GM18519 (cell line): ENCODE data around the gene SIRPD.
"Not testable (repeated sequence)": the region's sequence is repeated elsewhere in the genome, so short reads cannot be mapped to it uniquely, and the experiment has no call there.

Experiments used
- ATAC-seq: cut with Tn5 transposase; IDR thresholded peaks from one replicate; pipeline ENCODE4 v1.9.1; 2021; ENCODE audit warnings: mild to moderate bottlenecking, moderate library complexity; ENCODE audit not compliant: unreplicated experiment, low FRiP score

The SIRPD gene

GRCh38 chr20:1557605-1558004 lies at the start of gene SIRPD:
TSS of gene SIRPD (minus strand) at chr20:1557705. CDS start at chr20:1557653, 52 bp downstream.
- no peak for ATAC-seq

GRCh38 chr20:1600736-1601135 lies 43.2 kb upstream of the SIRPD start:
- no peak for ATAC-seq

GRCh38 chr20:1595333-1595732 lies 37.8 kb upstream of the SIRPD start:
- no peak for ATAC-seq

- no peak for ATAC-seq
These were observed 31.3 kb upstream of the SIRPD start for GRCh38 chr20:1588533-1589460.

GRCh38 chr20:1587781-1588532 lies 30.5 kb upstream of the SIRPD start:
- no peak for ATAC-seq

GRCh38 chr20:1579488-1579887 lies 22.0 kb upstream of the SIRPD start:
- no peak for ATAC-seq

GRCh38 chr20:1577906-1578305 lies 20.4 kb upstream of the SIRPD start:
- no peak for ATAC-seq

GRCh38 chr20:1577313-1577712 lies 19.8 kb upstream of the SIRPD start:
- not testable (repeated sequence) for ATAC-seq

GRCh38 chr20:1576641-1577040 lies 19.1 kb upstream of the SIRPD start:
- ATAC-seq = no peak

- not testable (repeated sequence) for ATAC-seq
These were observed 18.5 kb upstream of the SIRPD start for GRCh38 chr20:1576003-1576402.

- ATAC-seq = not testable (repeated sequence)
These were observed 14.1 kb upstream of the SIRPD start for GRCh38 chr20:1571583-1571982.

- no peak for ATAC-seq
These were observed 11.9 kb upstream of the SIRPD start for GRCh38 chr20:1569415-1569881.

GRCh38 chr20:1568163-1568490 lies 10.6 kb upstream of the SIRPD start:
- ATAC-seq = no peak

GRCh38 chr20:1567392-1568162 lies 10.1 kb upstream of the SIRPD start:
- ATAC-seq = no peak

- no peak for ATAC-seq
These were observed 9.2 kb upstream of the SIRPD start for GRCh38 chr20:1566701-1567100.

- no peak for ATAC-seq
These were observed 8.0 kb upstream of the SIRPD start for GRCh38 chr20:1565461-1565860.

- ATAC-seq = no peak
These were observed 6.1 kb upstream of the SIRPD start for GRCh38 chr20:1563598-1563997.

- no peak for ATAC-seq
These were observed 5.1 kb upstream of the SIRPD start for GRCh38 chr20:1562622-1563021.

- no peak for ATAC-seq
These were observed 3.8 kb upstream of the SIRPD start for GRCh38 chr20:1561350-1561749.

- ATAC-seq = no peak
These were observed 1.6 kb downstream of the SIRPD start for GRCh38 chr20:1555952-1556351.
